Bronchial epithelial cell (primary cell): ENCODE results near the gene CHKA. TPM values are rescaled to one million over a fixed set of nuclear protein-coding genes. Genes with fewer than 3 reads are reported as not detected.

Source experiments
- DNase-seq: peaks from one replicate; pipeline ENCODE4 v3.0.0-alpha.2; 2010; ENCODE audit warnings: low read depth
- FAIRE-seq: peaks from 2 replicates; lab custom pipeline; 2011; peaks lifted over from hg19 to GRCh38; lab: Jason Lieb, UNC
- H3K27me3 ChIP-seq: 2 replicates; pipeline ENCODE4 v1.5.1; 2011; ENCODE audit warnings: low read length; ENCODE audit not compliant: control insufficient read depth, insufficient read depth
- H3K36me3 ChIP-seq: 2 replicates; pipeline ENCODE4 v1.5.1; 2011; ENCODE audit warnings: low read length; ENCODE audit not compliant: control insufficient read depth, insufficient read depth
- H3K4me3 ChIP-seq: 2 replicates; pipeline ENCODE4 v1.5.1; 2011; ENCODE audit warnings: mild to moderate bottlenecking, low read depth, low read length, control low read depth
- total RNA-seq: library from RNA; depleted of rRNA; stranded (reverse); fragments of >200 nt; gene quantifications from 2 replicates; pipeline ENCODE4 v1.2.1, GENCODE V29; 2014
- TF ChIP-seq, protein P1 (sequence below): IDR thresholded peaks from 2 replicates; pipeline ENCODE4 v1.5.1; 2011; ENCODE audit warnings: mild to moderate bottlenecking, moderate library complexity, low read length, control low read depth, inconsistent platforms; ENCODE audit not compliant: insufficient read depth, severe bottlenecking

Gene CHKA
- total RNA-seq, 1 donor from 2014 or later = 7.4 TPM

- H3K4me3 ChIP-seq = no peak overlapping the region
- FAIRE-seq (no peak), DNase-seq (no peak)
- no peaks in the 10 kb centered on the region for H3K27me3 ChIP-seq
- H3K36me3 ChIP-seq = peaks cover 1% of the 10 kb centered on the region
- TF ChIP-seq, protein P1, sequence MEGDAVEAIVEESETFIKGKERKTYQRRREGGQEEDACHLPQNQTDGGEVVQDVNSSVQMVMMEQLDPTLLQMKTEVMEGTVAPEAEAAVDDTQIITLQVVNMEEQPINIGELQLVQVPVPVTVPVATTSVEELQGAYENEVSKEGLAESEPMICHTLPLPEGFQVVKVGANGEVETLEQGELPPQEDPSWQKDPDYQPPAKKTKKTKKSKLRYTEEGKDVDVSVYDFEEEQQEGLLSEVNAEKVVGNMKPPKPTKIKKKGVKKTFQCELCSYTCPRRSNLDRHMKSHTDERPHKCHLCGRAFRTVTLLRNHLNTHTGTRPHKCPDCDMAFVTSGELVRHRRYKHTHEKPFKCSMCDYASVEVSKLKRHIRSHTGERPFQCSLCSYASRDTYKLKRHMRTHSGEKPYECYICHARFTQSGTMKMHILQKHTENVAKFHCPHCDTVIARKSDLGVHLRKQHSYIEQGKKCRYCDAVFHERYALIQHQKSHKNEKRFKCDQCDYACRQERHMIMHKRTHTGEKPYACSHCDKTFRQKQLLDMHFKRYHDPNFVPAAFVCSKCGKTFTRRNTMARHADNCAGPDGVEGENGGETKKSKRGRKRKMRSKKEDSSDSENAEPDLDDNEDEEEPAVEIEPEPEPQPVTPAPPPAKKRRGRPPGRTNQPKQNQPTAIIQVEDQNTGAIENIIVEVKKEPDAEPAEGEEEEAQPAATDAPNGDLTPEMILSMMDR = no peak
Measured at GRCh38 chr11:68158580-68158979, 37.4 kb upstream of the CHKA start.

DNA sequence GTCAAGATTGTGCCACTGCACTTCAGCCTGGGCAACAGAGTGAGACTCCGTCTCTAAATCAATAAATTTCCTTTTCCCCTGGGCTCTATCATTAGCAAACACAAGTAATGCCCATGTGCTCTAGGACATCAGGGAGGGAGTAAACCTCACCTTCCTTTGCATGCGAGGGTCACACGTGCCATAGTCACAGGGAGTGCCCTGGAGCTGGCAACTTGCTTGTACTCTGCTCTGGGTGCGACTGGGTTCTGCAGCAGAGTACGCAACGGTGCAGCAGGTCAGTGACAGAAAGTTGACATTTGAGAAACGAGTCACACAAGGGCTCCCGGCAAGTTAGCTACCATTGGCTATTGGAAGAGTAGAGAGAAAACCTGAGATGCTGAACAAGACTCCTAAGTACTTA is 32.6 kb upstream of the CHKA start:
- no peak for FAIRE-seq
- no peaks in the 10 kb centered on the region for H3K27me3 ChIP-seq
- TF ChIP-seq, protein P1 = no peak

GRCh38 chr11:68150037-68150436 is 28.8 kb upstream of the CHKA start:
- H3K36me3 ChIP-seq = no peaks in the 10 kb centered on the region
- peak; percentile 61 for DNase-seq
- no peaks in the 10 kb centered on the region for H3K27me3 ChIP-seq
- H3K4me3 ChIP-seq = no peak overlapping the region
- FAIRE-seq = no peak
- TF ChIP-seq, protein P1 = no peak

More for the DNA sequence above, 32.6 kb upstream of the CHKA start:
- H3K36me3 ChIP-seq = no peaks in the 10 kb centered on the region
- DNase-seq = no peak
- no peak overlapping the region for H3K4me3 ChIP-seq

- Histone ChIP-seq H3K36me3 (no peaks in the 10 kb centered on the region), H3K27me3 (no peaks in the 10 kb centered on the region), H3K4me3 (no peak overlapping the region)
- no peak for FAIRE-seq
- no peak for DNase-seq
- TF ChIP-seq, protein P1 = no peak
Measured at GRCh38 chr11:68149417-68149816, 28.2 kb upstream of the CHKA start.

DNA sequence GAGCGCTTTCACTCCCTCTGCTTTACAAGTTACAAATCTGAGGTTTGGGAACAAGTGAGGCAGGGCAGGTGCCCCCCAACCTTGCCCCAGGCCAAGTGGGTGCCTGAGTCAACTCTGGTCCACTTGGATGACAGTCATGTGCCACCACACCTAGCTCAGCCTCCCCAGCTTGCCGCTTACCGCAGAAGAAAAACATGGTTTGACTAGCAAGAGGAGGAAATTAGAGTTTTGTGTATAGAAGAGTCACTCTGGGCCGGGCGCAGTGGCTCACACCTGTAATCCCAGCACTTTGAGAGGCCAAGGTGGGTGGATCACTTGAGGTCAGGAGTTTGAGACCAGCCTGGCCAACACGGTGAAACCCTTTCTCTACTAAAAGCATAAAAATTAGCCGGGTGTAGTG is 27.7 kb upstream of the CHKA start:
- Histone ChIP-seq H3K4me3 (no peak overlapping the region), H3K36me3 (no peaks in the 10 kb centered on the region), H3K27me3 (no peaks in the 10 kb centered on the region)
- FAIRE-seq (no peak), DNase-seq (no peak)
- TF ChIP-seq, protein P1 = no peak

GRCh38 chr11:68148071-68148805 is 27.1 kb upstream of the CHKA start:
- no peaks in the 10 kb centered on the region for H3K36me3 ChIP-seq
- DNase-seq (no peak), FAIRE-seq (no peak)
- no peaks in the 10 kb centered on the region for H3K27me3 ChIP-seq
- TF ChIP-seq, protein P1 = no peak
- no peak overlapping the region for H3K4me3 ChIP-seq
